Measurements from ENCODE around the gene KBTBD4. TPM values are rescaled to one million over a fixed set of nuclear protein-coding genes. Genes with fewer than 3 reads are reported as not detected.

The KBTBD4 gene
- total RNA-seq, 1 experiment from 2014 or later = 13.2 TPM

DNA sequence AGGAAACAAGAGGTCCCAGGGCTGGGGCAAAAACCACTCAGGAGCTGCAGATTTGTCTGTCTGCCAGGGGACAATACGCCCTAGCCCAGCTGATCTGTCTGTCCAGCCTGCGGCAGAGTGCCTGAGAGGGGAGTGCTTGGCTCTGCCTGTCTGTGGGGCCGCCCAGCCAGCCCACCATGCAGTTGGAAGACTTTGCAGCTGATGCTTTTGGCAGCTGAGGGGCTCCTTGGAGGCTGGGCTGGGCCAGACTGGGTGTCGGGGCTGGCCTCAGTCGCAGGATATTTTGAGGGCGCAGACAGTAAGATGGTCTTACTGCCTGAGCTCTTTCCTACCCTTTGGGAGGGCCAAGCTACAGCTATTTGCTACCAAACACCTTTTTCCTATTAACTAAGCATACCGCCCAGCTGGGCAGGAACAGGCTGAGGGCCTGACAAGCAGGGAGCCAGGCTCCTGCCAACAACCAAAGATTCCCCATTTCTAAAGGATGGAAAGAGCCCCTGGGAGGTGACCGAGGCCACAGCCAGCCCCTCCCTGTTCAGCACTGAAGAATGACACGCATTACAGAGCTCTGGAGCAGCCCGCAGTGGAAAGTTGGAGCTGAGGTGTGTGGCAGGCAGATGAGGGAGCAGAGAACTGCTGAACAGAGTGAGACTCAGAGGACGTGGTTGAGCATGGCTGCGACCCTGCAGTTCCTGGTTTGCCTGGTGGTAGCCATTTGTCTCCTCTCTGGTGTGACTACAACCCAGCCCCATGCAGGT lies 7.5 kb upstream of the KBTBD4 start, which contains the start of gene FAM180B (continued):
- TF ChIP-seq, protein P1, sequence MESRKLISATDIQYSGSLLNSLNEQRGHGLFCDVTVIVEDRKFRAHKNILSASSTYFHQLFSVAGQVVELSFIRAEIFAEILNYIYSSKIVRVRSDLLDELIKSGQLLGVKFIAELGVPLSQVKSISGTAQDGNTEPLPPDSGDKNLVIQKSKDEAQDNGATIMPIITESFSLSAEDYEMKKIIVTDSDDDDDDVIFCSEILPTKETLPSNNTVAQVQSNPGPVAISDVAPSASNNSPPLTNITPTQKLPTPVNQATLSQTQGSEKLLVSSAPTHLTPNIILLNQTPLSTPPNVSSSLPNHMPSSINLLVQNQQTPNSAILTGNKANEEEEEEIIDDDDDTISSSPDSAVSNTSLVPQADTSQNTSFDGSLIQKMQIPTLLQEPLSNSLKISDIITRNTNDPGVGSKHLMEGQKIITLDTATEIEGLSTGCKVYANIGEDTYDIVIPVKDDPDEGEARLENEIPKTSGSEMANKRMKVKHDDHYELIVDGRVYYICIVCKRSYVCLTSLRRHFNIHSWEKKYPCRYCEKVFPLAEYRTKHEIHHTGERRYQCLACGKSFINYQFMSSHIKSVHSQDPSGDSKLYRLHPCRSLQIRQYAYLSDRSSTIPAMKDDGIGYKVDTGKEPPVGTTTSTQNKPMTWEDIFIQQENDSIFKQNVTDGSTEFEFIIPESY (IDR thresholded peaks at IDR 0.05; ENCODE audit: extremely low read depth, insufficient replicate concordance, low read length) = no peak
- TF ChIP-seq TCF7L2 (IDR thresholded peaks at IDR 0.05; ENCODE audit: borderline replicate concordance, extremely low read depth, insufficient read depth, insufficient read length) = no peak
- TF ChIP-seq CEBPB (IDR thresholded peaks at IDR 0.05; ENCODE audit: low read depth) = no peak

- no peaks in the 10 kb centered on the region for H3K9me2 ChIP-seq (ENCODE audit: insufficient read depth)
- DNase-seq (ENCODE audit: low read depth, low spot score) (no peak), ATAC-seq (no peak)
- H3K9me3 ChIP-seq (ENCODE audit: control insufficient read depth in 1 of 2, insufficient read depth in 1 of 2, low read depth in 1 of 2, low read length in 2 of 2) = no peaks in the 10 kb centered on the region
- ChIA-PET RAD21 (ENCODE audit: low non-redundant PET in 1 of 2, low total read pairs in 2 of 2, uncharacterized antibody in 2 of 2, unreplicated experiment in 2 of 2) (no interaction called here), CTCF (no interaction called here), POLR2A (no interaction called here)
- TF ChIP-seq SRF (IDR thresholded peaks at IDR 0.05; ENCODE audit: low read depth) (no peak), MAX (IDR thresholded peaks at IDR 0.05) (no peak), JUND (IDR thresholded peaks at IDR 0.05) (no peak), ELF1 (IDR thresholded peaks at IDR 0.05; ENCODE audit: borderline replicate concordance, low read depth) (no peak), CEBPB (IDR thresholded peaks at IDR 0.05; ENCODE audit: low read depth) (no peak), CBX3 (IDR thresholded peaks at IDR 0.05; ENCODE audit: low read depth) (no peak), TCF7L2 (IDR thresholded peaks at IDR 0.05; ENCODE audit: borderline replicate concordance, extremely low read depth, insufficient read depth, insufficient read length) (no peak), FOSL1 (IDR thresholded peaks at IDR 0.05; ENCODE audit: low read depth) (no peak), YY1 (IDR thresholded peaks at IDR 0.05; ENCODE audit: extremely low read depth, insufficient replicate concordance, low read depth, low read length) (no peak), EZH2phosphoT487 (IDR thresholded peaks at IDR 0.05; ENCODE audit: borderline replicate concordance) (no peak), SIN3A (IDR thresholded peaks at IDR 0.05; ENCODE audit: low read depth) (no peak), EZH2 (IDR thresholded peaks at IDR 0.05) (no peak), POLR2A (IDR thresholded peaks at IDR 0.05; ENCODE audit: borderline replicate concordance, extremely low read depth, insufficient read depth, insufficient read length) (no peak), POLR2AphosphoS5 (IDR thresholded peaks at IDR 0.05; ENCODE audit: low read depth, low read length) (no peak), EGR1 (IDR thresholded peaks at IDR 0.05; ENCODE audit: low read depth) (no peak), SP1 (IDR thresholded peaks at IDR 0.05; ENCODE audit: low read depth) (no peak), ZNF274 (IDR thresholded peaks at IDR 0.05; ENCODE audit: low read depth, low read length) (no peak), ATF3 (IDR thresholded peaks at IDR 0.05) (no peak), RAD21 (IDR thresholded peaks at IDR 0.05; ENCODE audit: low read depth) (no peak)
- TF ChIP-seq, protein P1 (IDR thresholded peaks at IDR 0.05; ENCODE audit: extremely low read depth, insufficient replicate concordance, low read length) = no peak
- H3K4me2 ChIP-seq (ENCODE audit: low read length) = no peak overlapping the region
- intact Hi-C loops (cut with micrococcal nuclease) = no loop called here
- H3K4me3 ChIP-seq (replicated peaks in 1 of 2; ENCODE audit: low read depth in 1 of 2, low read length in 2 of 2) = no peak overlapping the region
- H2AFZ ChIP-seq (ENCODE audit: low read depth, low read length, poor library complexity, severe bottlenecking) = no peak overlapping the region
- peaks cover 5 to 10% of the 10 kb centered on the region in 2 experiments; a peak in 2 of 4 replicates for H3K4me1 ChIP-seq (ENCODE audit: control insufficient read depth in 1 of 2, insufficient read depth in 2 of 2, low read length in 2 of 2)
- peaks cover 22 to 38% of the 10 kb centered on the region in 2 experiments for H3K36me3 ChIP-seq (ENCODE audit: control insufficient read depth in 1 of 2, insufficient read depth in 2 of 2, low read length in 2 of 2)
- H3K9ac ChIP-seq (ENCODE audit: low read length) = no peak overlapping the region
- H3K27ac ChIP-seq (ENCODE audit: low read depth, low read length) = no peak overlapping the region
- H3K79me2 ChIP-seq (ENCODE audit: insufficient read depth, low read length) = peaks cover 35% of the 10 kb centered on the region
- no TSS peak for BruUV-seq (replicated peaks)
- no peaks in the 10 kb centered on the region for H4K20me1 ChIP-seq (ENCODE audit: insufficient read depth)
- H3K27me3 ChIP-seq (ENCODE audit: insufficient read depth, low read length) = no peaks in the 10 kb centered on the region
Measured at GRCh38 chr11:47583844-47584243, 5.1 kb upstream of the KBTBD4 start.

Measured in HCT116 (cell line).